ENCODE results near the gene SERPINA9.

SERPINA9 gene

GRCh38 chr14:94462763-94463572, 13.0 kb downstream of the SERPINA9 start:
- DNase-seq (ENCODE audit: low read depth, low spot score), result no peak
- no peak overlapping the region for H3K9ac ChIP-seq (ENCODE audit: insufficient read length, low read depth)

GRCh38 chr14:94462219-94462551, 13.8 kb downstream of the SERPINA9 start:
- no peak for TF ChIP-seq ZNF274 (IDR thresholded peaks at IDR 0.05; ENCODE audit: low read depth, low read length)
- TF ChIP-seq YY1 (IDR thresholded peaks at IDR 0.05; ENCODE audit: insufficient read depth, insufficient read length), result no peak
- no peak for TF ChIP-seq SUZ12 (IDR thresholded peaks at IDR 0.05; ENCODE audit: extremely low read depth, insufficient read depth, insufficient read length)
- Histone ChIP-seq H3K36me3 (ENCODE audit: insufficient read depth, insufficient read length, low read length) (no peaks in the 10 kb centered on the region), H3K9me3 (ENCODE audit: insufficient read depth, low read length) (peaks cover 16% of the 10 kb centered on the region), H3K4me1 (ENCODE audit: insufficient read depth, insufficient read length) (no peaks in the 10 kb centered on the region), H3K9ac (ENCODE audit: insufficient read length, low read depth) (no peak overlapping the region), H3K27me3 (ENCODE audit: insufficient read depth, insufficient read length) (no peaks in the 10 kb centered on the region), H3K4me3 (ENCODE audit: insufficient read length, low read depth) (no peak overlapping the region)
- no peak for DNase-seq (ENCODE audit: low read depth, low spot score)

More at GRCh38 chr14:94462763-94463572, 13.0 kb downstream of the SERPINA9 start:
- H3K9me3 ChIP-seq (ENCODE audit: insufficient read depth, low read length), result peaks cover 16% of the 10 kb centered on the region
- H3K4me1 ChIP-seq (ENCODE audit: insufficient read depth, insufficient read length), result no peaks in the 10 kb centered on the region
- H3K36me3 ChIP-seq (ENCODE audit: insufficient read depth, insufficient read length, low read length), result no peaks in the 10 kb centered on the region
- no peaks in the 10 kb centered on the region for H3K27me3 ChIP-seq (ENCODE audit: insufficient read depth, insufficient read length)
- H3K4me3 ChIP-seq (ENCODE audit: insufficient read length, low read depth), result no peak overlapping the region
- TF ChIP-seq SUZ12 (IDR thresholded peaks at IDR 0.05; ENCODE audit: extremely low read depth, insufficient read depth, insufficient read length), result no peak

- peaks cover 16% of the 10 kb centered on the region for H3K9me3 ChIP-seq (ENCODE audit: insufficient read depth, low read length)
- TF ChIP-seq ZNF274 (IDR thresholded peaks at IDR 0.05; ENCODE audit: low read depth, low read length) (no peak), SUZ12 (IDR thresholded peaks at IDR 0.05; ENCODE audit: extremely low read depth, insufficient read depth, insufficient read length) (no peak), YY1 (IDR thresholded peaks at IDR 0.05; ENCODE audit: insufficient read depth, insufficient read length) (no peak)
These were observed 14.3 kb downstream of the SERPINA9 start for GRCh38 chr14:94461526-94462218.

GRCh38 chr14:94460631-94461416, 15.2 kb downstream of the SERPINA9 start:
- TF ChIP-seq SUZ12 (IDR thresholded peaks at IDR 0.05; ENCODE audit: extremely low read depth, insufficient read depth, insufficient read length) (no peak), ZNF274 (IDR thresholded peaks at IDR 0.05; ENCODE audit: low read depth, low read length) (no peak), YY1 (IDR thresholded peaks at IDR 0.05; ENCODE audit: insufficient read depth, insufficient read length) (no peak)
- Histone ChIP-seq H3K36me3 (ENCODE audit: insufficient read depth, insufficient read length, low read length) (no peaks in the 10 kb centered on the region), H3K4me3 (ENCODE audit: insufficient read length, low read depth) (no peak overlapping the region), H3K27me3 (ENCODE audit: insufficient read depth, insufficient read length) (no peaks in the 10 kb centered on the region), H3K9me3 (ENCODE audit: insufficient read depth, low read length) (peaks cover 16% of the 10 kb centered on the region), H3K4me1 (ENCODE audit: insufficient read depth, insufficient read length) (no peaks in the 10 kb centered on the region), H3K9ac (ENCODE audit: insufficient read length, low read depth) (no peak overlapping the region)
- DNase-seq (ENCODE audit: low read depth, low spot score), result no peak

More at GRCh38 chr14:94461526-94462218, 14.3 kb downstream of the SERPINA9 start:
- no peaks in the 10 kb centered on the region for H3K27me3 ChIP-seq (ENCODE audit: insufficient read depth, insufficient read length)
- H3K4me3 ChIP-seq (ENCODE audit: insufficient read length, low read depth), result no peak overlapping the region
- no peak for DNase-seq (ENCODE audit: low read depth, low spot score)
- H3K4me1 ChIP-seq (ENCODE audit: insufficient read depth, insufficient read length), result no peaks in the 10 kb centered on the region
- H3K36me3 ChIP-seq (ENCODE audit: insufficient read depth, insufficient read length, low read length), result no peaks in the 10 kb centered on the region
- H3K9ac ChIP-seq (ENCODE audit: insufficient read length, low read depth), result no peak overlapping the region

- no peak for DNase-seq (ENCODE audit: low read depth, low spot score)
- Histone ChIP-seq H3K9me3 (ENCODE audit: insufficient read depth, low read length) (no peaks in the 10 kb centered on the region; the same call in 1 of the 2 replicates), H3K4me3 (ENCODE audit: insufficient read length, low read depth) (no peak overlapping the region), H3K4me1 (ENCODE audit: insufficient read depth, insufficient read length) (no peaks in the 10 kb centered on the region), H3K27me3 (ENCODE audit: insufficient read depth, insufficient read length) (no peaks in the 10 kb centered on the region), H3K36me3 (ENCODE audit: insufficient read depth, insufficient read length, low read length) (no peaks in the 10 kb centered on the region), H3K9ac (ENCODE audit: insufficient read length, low read depth) (no peak overlapping the region)
- TF ChIP-seq ZNF274 (IDR thresholded peaks at IDR 0.05; ENCODE audit: low read depth, low read length) (no peak), YY1 (IDR thresholded peaks at IDR 0.05; ENCODE audit: insufficient read depth, insufficient read length) (no peak), SUZ12 (IDR thresholded peaks at IDR 0.05; ENCODE audit: extremely low read depth, insufficient read depth, insufficient read length) (no peak)
These were observed 17.3 kb downstream of the SERPINA9 start for GRCh38 chr14:94458558-94459205.

GRCh38 chr14:94458096-94458495, 17.9 kb downstream of the SERPINA9 start:
- no peak overlapping the region for H3K4me3 ChIP-seq (ENCODE audit: insufficient read length, low read depth)
- H3K27me3 ChIP-seq (ENCODE audit: insufficient read depth, insufficient read length), result no peaks in the 10 kb centered on the region
- H3K4me1 ChIP-seq (ENCODE audit: insufficient read depth, insufficient read length), result no peaks in the 10 kb centered on the region
- TF ChIP-seq SUZ12 (IDR thresholded peaks at IDR 0.05; ENCODE audit: extremely low read depth, insufficient read depth, insufficient read length) (no peak), ZNF274 (IDR thresholded peaks at IDR 0.05; ENCODE audit: low read depth, low read length) (no peak), YY1 (IDR thresholded peaks at IDR 0.05; ENCODE audit: insufficient read depth, insufficient read length) (no peak)
- H3K36me3 ChIP-seq (ENCODE audit: insufficient read depth, insufficient read length, low read length), result no peaks in the 10 kb centered on the region
- DNase-seq (ENCODE audit: low read depth, low spot score), result no peak
- H3K9ac ChIP-seq (ENCODE audit: insufficient read length, low read depth), result no peak overlapping the region
- no peaks in the 10 kb centered on the region; the same call in 1 of the 2 replicates for H3K9me3 ChIP-seq (ENCODE audit: insufficient read depth, low read length)
